ENCODE data around the gene EGFLAM.

- TF ChIP-seq CTCF (IDR thresholded peaks at IDR 0.05) (no peak), POLR2A (IDR thresholded peaks at IDR 0.05) (no peak)
Observed at GRCh38 chr5:38483805-38484398, 225.5 kb downstream of the EGFLAM start.

Data from testis (tissue), 2 donors.